C4-2B (cell line): Measurements from ENCODE around the gene ANXA6.

Source experiments
- H3K27ac ChIP-seq: fragments of 450-650 bp; 2 replicates; pipeline ENCODE4 v1.5.1; 2017
- CTCF ChIP-seq: fragments of 450-650 bp; conservative IDR thresholded peaks from 2 replicates; pipeline ENCODE4 v1.5.1; 2017; ENCODE audit warnings: mild to moderate bottlenecking
- ZFX ChIP-seq: fragments of 450-650 bp; IDR thresholded peaks from 2 replicates; pipeline ENCODE4 v1.6.1; 2017

ANXA6 gene

DNA sequence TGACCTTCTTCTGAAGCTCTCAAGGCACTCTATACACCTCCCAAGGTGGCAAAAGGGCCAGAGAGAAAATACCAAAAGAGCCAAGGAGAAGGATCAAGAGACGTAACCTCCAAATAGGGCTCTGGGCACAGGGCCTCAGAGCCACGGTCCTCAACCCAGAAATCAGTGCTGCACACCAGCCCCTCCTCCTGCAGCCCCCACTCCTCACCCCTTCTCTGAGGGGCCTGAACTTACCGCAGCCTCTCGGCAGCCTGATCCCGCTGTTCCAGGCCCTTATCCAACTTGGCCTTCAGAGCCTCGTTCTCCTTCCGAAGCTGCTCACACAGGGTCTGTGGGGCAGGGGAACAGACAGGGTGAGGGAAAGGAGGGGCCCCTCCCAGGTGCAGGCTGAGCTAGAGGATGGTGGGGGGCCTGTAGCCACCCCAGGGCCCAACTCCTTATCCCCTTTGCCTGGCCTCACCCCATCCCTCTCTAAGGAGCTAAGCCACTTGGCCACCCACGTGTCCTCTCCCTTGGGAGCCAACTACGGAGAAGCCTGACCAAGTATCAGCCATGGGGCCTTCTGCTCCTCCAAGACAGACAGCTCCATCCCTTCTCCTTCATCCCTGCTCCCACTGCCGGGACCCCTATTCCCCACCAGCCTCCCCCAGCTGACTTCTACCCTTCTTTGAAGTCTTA, 105.5 kb downstream of the ANXA6 start:
- TF ChIP-seq CTCF, result peak; percentile 61; the same call in 1 of the 2 replicates
- TF ChIP-seq ZFX, result no peak
- H3K27ac ChIP-seq, result no peak overlapping the region

GRCh38 chr5:151051066-151051930, 106.3 kb downstream of the ANXA6 start:
- H3K27ac ChIP-seq, result no peak overlapping the region
- no peak for TF ChIP-seq ZFX
- TF ChIP-seq CTCF, result peak; percentile 90
